K562 (cell line): ENCODE data around the gene PRRG4. TPM values are rescaled to one million over a fixed set of nuclear protein-coding genes. Genes with fewer than 3 reads are reported as not detected.
A peak's percentile ranks its signal among the peaks of the same experiment; 100 is the strongest.

Experiments used
- KDM1A ChIP-seq, 2 experiments: fragments of 450-650 bp; IDR thresholded peaks; 2 replicates each; pipeline ENCODE4 v1.6.1; 2016; ENCODE audit warnings: mild to moderate bottlenecking in 2 of 2
- MGA ChIP-seq: fragments of 450-650 bp; IDR thresholded peaks from 2 replicates; pipeline ENCODE4 v1.6.1; 2016; ENCODE audit warnings: mild to moderate bottlenecking, moderate library complexity
- NEUROD1 ChIP-seq: fragments of 150-350 bp; IDR thresholded peaks from 2 replicates; pipeline ENCODE4 v1.6.1; 2014; ENCODE audit warnings: borderline replicate concordance, low read length, low read depth; ENCODE audit not compliant: partially characterized antibody
- NR3C1 ChIP-seq: sonication (generic); formaldehyde crosslinking; IDR thresholded peaks from 2 replicates; pipeline ENCODE4 v1.8.1; 2022; ENCODE audit warnings: missing genetic modification reagents
- PBX2 ChIP-seq, 2 experiments: IDR thresholded peaks in 1 of 2; conservative IDR thresholded peaks in 1 of 2; 2 replicates each; pipeline ENCODE4 v1.6.1; 2016; ENCODE audit warnings: low read depth in 2 of 2, mild to moderate bottlenecking in 1 of 2, missing compliant biosample characterization in 1 of 2, missing genetic modification characterization in 1 of 2, moderate library complexity in 1 of 2
- RAD21 ChIP-seq, 2 experiments: fragments of 250-450 bp in 1 of 2; fragments of 450-650 bp in 1 of 2; sonication (Bioruptor Pico) in 1 of 2; formaldehyde crosslinking in 1 of 2; IDR thresholded peaks in 1 of 2; conservative IDR thresholded peaks in 1 of 2; 2 replicates each; pipeline versions ENCODE4 v1.4.0 to v1.8.0; 2020 to 2022; ENCODE audit warnings: mild to moderate bottlenecking in 2 of 2, moderate library complexity in 1 of 2
- RCOR1 ChIP-seq, 2 experiments: IDR thresholded peaks; 2 replicates each; pipeline ENCODE4 v1.6.1; 2012; ENCODE audit warnings: low read depth in 2 of 2, low read length in 2 of 2, borderline replicate concordance in 1 of 2, improper control_type of control experiment in 1 of 2
- ZC3H8 ChIP-seq: fragments of 450-650 bp; IDR thresholded peaks from 2 replicates; pipeline ENCODE4 v1.6.1; 2017
- ZFP36 ChIP-seq: fragments of 150-350 bp; IDR thresholded peaks from 2 replicates; pipeline ENCODE4 v1.6.1; 2018; ENCODE audit warnings: low read length, low read depth; ENCODE audit not compliant: partially characterized antibody
- ZNF24 ChIP-seq: fragments of 450-650 bp; IDR thresholded peaks from 2 replicates; pipeline ENCODE4 v1.6.1; 2016
- polyA plus RNA-seq, 8 experiments: library from polyadenylated mRNA; depleted of rRNA in 4 of 8; stranded (reverse) in 5 of 8; unstranded in 3 of 8; fragments of >200 nt; fragmentation: Nextera tagmentation in 2 of 8; fragmentation: Illumina TruSeq in 1 of 8; extraction: Ambion mirVana in 2 of 8; extraction: Trizol in 1 of 8; gene quantifications; 2 replicates each; pipeline versions ENCODE4 v1.2.1 to v1.2.3, GENCODE V29; 2011 to 2014; ENCODE audit warnings: inconsistent platforms in 1 of 8, missing spikeins in 1 of 8
- total RNA-seq, 7 experiments: library from RNA; depleted of rRNA in 6 of 7; stranded (reverse); fragments of >200 nt in 6 of 7; fragmentation: Illumina TruSeq in 2 of 7; extraction: Trizol in 2 of 7; gene quantifications; 2 replicates each; pipeline versions ENCODE4 v1.2.1 to v1.2.3, GENCODE V29; 2011 to 2021; ENCODE audit warnings: low replicate concordance in 1 of 7
- TF ChIP-seq, protein P1 (sequence below): conservative IDR thresholded peaks from 2 replicates; pipeline ENCODE4 v1.6.1; 2011; ENCODE audit warnings: low read depth, mild to moderate bottlenecking, low read length; ENCODE audit not compliant: control insufficient read depth

PRRG4 gene
- total and polyA plus RNA-seq, 9 of the 15 experiments (the other 6 are each of a cell fraction or from before 2014, with no cell fraction given): not detected

DNA sequence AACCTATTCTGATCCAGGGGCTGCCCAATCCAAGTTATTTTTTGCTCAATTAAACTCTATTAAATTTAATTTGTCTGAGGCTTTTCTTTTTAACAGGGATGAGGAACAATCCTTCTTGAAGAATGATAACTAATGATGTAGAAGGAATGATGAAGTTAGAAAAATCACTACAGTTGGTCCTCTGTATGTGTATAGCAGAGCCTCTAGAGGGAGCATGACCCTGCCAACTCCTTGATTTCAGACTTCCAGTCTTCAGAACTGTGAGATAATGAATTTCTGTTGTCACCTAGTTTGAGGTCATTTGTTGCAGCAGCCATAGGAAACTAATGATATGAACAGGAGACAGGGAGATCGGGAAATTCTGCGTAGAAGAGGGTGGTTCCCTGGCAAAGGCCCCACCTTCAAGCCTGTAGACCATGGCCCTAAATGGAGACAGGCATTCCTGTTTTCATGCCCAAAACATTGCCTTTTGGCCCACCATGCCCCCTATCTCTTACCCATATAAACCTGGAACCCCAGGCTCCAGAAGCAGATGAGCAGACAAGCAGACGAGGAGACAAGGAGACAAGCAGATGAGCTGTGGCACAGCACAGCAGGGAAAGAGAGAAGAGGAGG, 55.1 kb downstream of the PRRG4 start (continued):
- 0 out of 2 replicates have a peak, but pooled peaks have one; percentile 14 for TF ChIP-seq MGA
- TF ChIP-seq ZC3H8: no peak
- TF ChIP-seq ZNF24: peak; percentile 70
- 0 out of 4 replicates have a peak, but pooled peaks of 1 of the 2 experiments have one; percentile 28 for TF ChIP-seq KDM1A (IDR thresholded peaks at IDR 0.05)
- no peak for TF ChIP-seq NEUROD1
- peak in 1 of 2 experiments; percentile 60; a peak in 3 of 4 replicates for TF ChIP-seq RAD21 (CRISPR knock-in tag; conservative IDR thresholded peaks at IDR 0.05 in 1 of 2, IDR thresholded peaks at IDR 0.05 in 1 of 2)
- TF ChIP-seq RCOR1 (IDR thresholded peaks at IDR 0.05; ENCODE audit: borderline replicate concordance in 1 of 2, low read depth in 2 of 2, low read length in 2 of 2): 0 out of 4 replicates have a peak, but pooled peaks of 1 of the 2 experiments have one; percentile 7
- no peak for TF ChIP-seq ZFP36
- no peak for TF ChIP-seq NR3C1
- TF ChIP-seq, protein P1, sequence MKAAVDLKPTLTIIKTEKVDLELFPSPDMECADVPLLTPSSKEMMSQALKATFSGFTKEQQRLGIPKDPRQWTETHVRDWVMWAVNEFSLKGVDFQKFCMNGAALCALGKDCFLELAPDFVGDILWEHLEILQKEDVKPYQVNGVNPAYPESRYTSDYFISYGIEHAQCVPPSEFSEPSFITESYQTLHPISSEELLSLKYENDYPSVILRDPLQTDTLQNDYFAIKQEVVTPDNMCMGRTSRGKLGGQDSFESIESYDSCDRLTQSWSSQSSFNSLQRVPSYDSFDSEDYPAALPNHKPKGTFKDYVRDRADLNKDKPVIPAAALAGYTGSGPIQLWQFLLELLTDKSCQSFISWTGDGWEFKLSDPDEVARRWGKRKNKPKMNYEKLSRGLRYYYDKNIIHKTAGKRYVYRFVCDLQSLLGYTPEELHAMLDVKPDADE: no peak
- TF ChIP-seq PBX2 (CRISPR knock-in tag; IDR thresholded peaks at IDR 0.05; ENCODE audit: low read depth): no peak
- TF ChIP-seq PBX2 (tag; conservative IDR thresholded peaks at IDR 0.05; ENCODE audit: low read depth): 0 out of 2 replicates have a peak, but pooled peaks have one; percentile 12
- TF ChIP-seq, all 486 proteins: peak for 7
